ENCODE data around the gene ITGB1BP1.
A peak's percentile ranks its signal among the peaks of the same experiment; 100 is the strongest.

ITGB1BP1 gene

GRCh38 chr2:9423100-9423921 lies at the start of gene ITGB1BP1, which contains the start of gene CPSF3:
Gene ITGB1BP1 (minus strand): TSS chr2:9423528. CDS start chr2:9418697, 4,831 bp downstream.
Gene CPSF3 (plus strand): TSS chr2:9423654. CDS start chr2:9423774, 120 bp downstream.
- Histone ChIP-seq H3K36me3 (no peaks in the 10 kb centered on the region), H3K27ac (peak within 1 kb of the TSS; percentile 87), H3K4me1 (ENCODE audit: control insufficient read depth in 1 of 2, insufficient read depth in 1 of 2, low read depth in 1 of 2, low read length in 1 of 2) (peaks cover 20 to 24% of the 10 kb centered on the region in 2 experiments), H3K4me3 (ENCODE audit: low read depth in 1 of 2, low read length in 1 of 2) (peak within 1 kb of the TSS; percentile 96 to 98), H3K27me3 (no peaks in the 10 kb centered on the region), H3K9me3 (no peaks in the 10 kb centered on the region)
- no peak for TF ChIP-seq CTCF (IDR thresholded peaks at IDR 0.05)

- H3K27me3 ChIP-seq, result no peaks in the 10 kb centered on the region
- H3K4me1 ChIP-seq (ENCODE audit: control insufficient read depth in 1 of 2, insufficient read depth in 1 of 2, low read depth in 1 of 2, low read length in 1 of 2), result peaks cover 28 to 30% of the 10 kb centered on the region in 2 experiments
- no peaks in the 10 kb centered on the region for H3K9me3 ChIP-seq
- no peak for TF ChIP-seq CTCF (IDR thresholded peaks at IDR 0.05)
- no peak overlapping the region for H3K27ac ChIP-seq
- no peak overlapping the region for H3K4me3 ChIP-seq (ENCODE audit: low read depth in 1 of 2, low read length in 1 of 2)
- H3K36me3 ChIP-seq, result peaks cover 16% of the 10 kb centered on the region
Measured at GRCh38 chr2:9472511-9472910, 49.2 kb upstream of the ITGB1BP1 start.

GRCh38 chr2:9471206-9471605 lies 47.9 kb upstream of the ITGB1BP1 start:
- Histone ChIP-seq H3K4me3 (ENCODE audit: low read depth in 1 of 2, low read length in 1 of 2) (no peak overlapping the region), H3K27me3 (no peaks in the 10 kb centered on the region), H3K27ac (no peak overlapping the region), H3K36me3 (peaks cover 11% of the 10 kb centered on the region), H3K9me3 (no peaks in the 10 kb centered on the region), H3K4me1 (ENCODE audit: control insufficient read depth in 1 of 2, insufficient read depth in 1 of 2, low read depth in 1 of 2, low read length in 1 of 2) (peaks cover 28 to 30% of the 10 kb centered on the region in 2 experiments)
- no peak for TF ChIP-seq CTCF (IDR thresholded peaks at IDR 0.05)

GRCh38 chr2:9467687-9468086 lies 44.4 kb upstream of the ITGB1BP1 start:
- Histone ChIP-seq H3K4me1 (ENCODE audit: control insufficient read depth in 1 of 2, insufficient read depth in 1 of 2, low read depth in 1 of 2, low read length in 1 of 2) (peaks cover 16 to 20% of the 10 kb centered on the region in 2 experiments), H3K4me3 (ENCODE audit: low read depth in 1 of 2, low read length in 1 of 2) (no peak overlapping the region), H3K27me3 (no peaks in the 10 kb centered on the region), H3K36me3 (peaks cover 11% of the 10 kb centered on the region), H3K9me3 (no peaks in the 10 kb centered on the region), H3K27ac (no peak overlapping the region)
- no peak for TF ChIP-seq CTCF (IDR thresholded peaks at IDR 0.05)

- Histone ChIP-seq H3K27me3 (no peaks in the 10 kb centered on the region), H3K36me3 (peaks cover 12% of the 10 kb centered on the region), H3K9me3 (no peaks in the 10 kb centered on the region), H3K27ac (no peak overlapping the region), H3K4me3 (ENCODE audit: low read depth in 1 of 2, low read length in 1 of 2) (no peak overlapping the region), H3K4me1 (ENCODE audit: control insufficient read depth in 1 of 2, insufficient read depth in 1 of 2, low read depth in 1 of 2, low read length in 1 of 2) (peaks cover 16 to 20% of the 10 kb centered on the region in 2 experiments)
- no peak for TF ChIP-seq CTCF (IDR thresholded peaks at IDR 0.05)
Measured at GRCh38 chr2:9466147-9466683, 42.9 kb upstream of the ITGB1BP1 start.

Data from neutrophil (primary cell).